Measurements from ENCODE around the gene UBR3. TPM values are rescaled to one million over a fixed set of nuclear protein-coding genes. Genes with fewer than 3 reads are reported as not detected.

Gene UBR3
- total RNA-seq, 6 experiments from 2014 or later, result 30.1 to 46.3 (median 40.5) TPM

GRCh38 chr2:170009209-170009608 lies 182.0 kb downstream of the UBR3 start:
- no peaks in the 10 kb centered on the region for H3K4me1 Mint-ChIP-seq (ENCODE audit: low read depth)
- H3K27me3 Mint-ChIP-seq (ENCODE audit: insufficient read depth), result no peaks in the 10 kb centered on the region; the same call in 1 of the 2 replicates
- H3K36me3 Mint-ChIP-seq (ENCODE audit: low read depth), result peaks cover 2% of the 10 kb centered on the region
- no peak overlapping the region for H3K4me3 Mint-ChIP-seq
- TF ChIP-seq CTCF (IDR thresholded peaks at IDR 0.05), result no peak
- no peak for DNase-seq
- H3K27ac Mint-ChIP-seq, result no peak overlapping the region
- no peaks in the 10 kb centered on the region for H3K9me3 Mint-ChIP-seq

GRCh38 chr2:170012773-170013172 lies 185.5 kb downstream of the UBR3 start:
- no peak overlapping the region for H3K27ac Mint-ChIP-seq
- no peaks in the 10 kb centered on the region; the same call in none of the 2 replicates for H3K27me3 Mint-ChIP-seq (ENCODE audit: insufficient read depth)
- H3K4me1 Mint-ChIP-seq (ENCODE audit: low read depth), result no peaks in the 10 kb centered on the region
- no peak for DNase-seq
- no peak for TF ChIP-seq CTCF (IDR thresholded peaks at IDR 0.05)
- no peak overlapping the region for H3K4me3 Mint-ChIP-seq
- H3K36me3 Mint-ChIP-seq (ENCODE audit: low read depth), result no peaks in the 10 kb centered on the region
- no peaks in the 10 kb centered on the region for H3K9me3 Mint-ChIP-seq

- DNase-seq, result no peak
- Mint-ChIP-seq H3K4me3 (no peak overlapping the region), H3K27me3 (ENCODE audit: insufficient read depth) (peaks cover 1% of the 10 kb centered on the region), H3K9me3 (no peaks in the 10 kb centered on the region), H3K36me3 (ENCODE audit: low read depth) (no peaks in the 10 kb centered on the region), H3K27ac (no peak overlapping the region), H3K4me1 (ENCODE audit: low read depth) (no peaks in the 10 kb centered on the region)
- no peak for TF ChIP-seq CTCF (IDR thresholded peaks at IDR 0.05)
These were observed 186.7 kb downstream of the UBR3 start for GRCh38 chr2:170013802-170014551.

DNA sequence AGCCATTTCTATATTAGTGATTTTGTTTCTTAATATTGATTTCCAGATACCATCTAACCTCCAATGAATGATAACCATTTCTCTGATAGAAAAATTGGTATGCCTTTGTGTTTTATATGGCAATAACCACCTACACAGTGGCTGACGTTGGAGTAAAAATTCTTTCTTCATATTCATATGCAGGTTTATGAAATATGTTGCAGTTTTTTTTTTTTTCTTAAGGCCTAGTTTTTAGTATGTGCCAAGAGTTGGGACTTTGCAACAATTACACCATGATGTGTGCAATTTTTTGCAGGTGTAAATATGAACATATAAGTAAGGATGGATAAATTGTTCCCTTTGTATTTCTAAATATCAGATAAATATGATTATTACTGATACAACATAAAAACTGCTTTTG lies 187.5 kb downstream of the UBR3 start:
- no peak for TF ChIP-seq CTCF (IDR thresholded peaks at IDR 0.05)
- Mint-ChIP-seq H3K9me3 (no peaks in the 10 kb centered on the region), H3K27ac (no peak overlapping the region), H3K36me3 (ENCODE audit: low read depth) (no peaks in the 10 kb centered on the region), H3K27me3 (ENCODE audit: insufficient read depth) (peaks cover 1% of the 10 kb centered on the region), H3K4me1 (ENCODE audit: low read depth) (no peaks in the 10 kb centered on the region), H3K4me3 (no peak overlapping the region)
- DNase-seq, result no peak

- Mint-ChIP-seq H3K4me1 (ENCODE audit: low read depth) (peaks cover 13% of the 10 kb centered on the region), H3K27me3 (ENCODE audit: insufficient read depth) (peaks cover 1% of the 10 kb centered on the region), H3K36me3 (ENCODE audit: low read depth) (no peaks in the 10 kb centered on the region), H3K9me3 (no peaks in the 10 kb centered on the region), H3K27ac (no peak overlapping the region), H3K4me3 (no peak overlapping the region)
- DNase-seq, result no peak
- no peak for TF ChIP-seq CTCF (IDR thresholded peaks at IDR 0.05)
These were observed 190.7 kb downstream of the UBR3 start for GRCh38 chr2:170017860-170018532.

Data from HFFc6 (cell line).